WI38 (cell line): ENCODE data around the gene ADAMTS9.

Experiments used
- H3K4me3 ChIP-seq: 2 replicates; pipeline ENCODE4 v1.5.1; 2011; ENCODE audit warnings: low read depth, mild to moderate bottlenecking, control low read depth, low read length
- TF ChIP-seq, protein P1 (sequence below): IDR thresholded peaks from 2 replicates; pipeline ENCODE4 v1.5.1; 2012; ENCODE audit warnings: low read depth, mild to moderate bottlenecking, control low read depth, low read length

Gene ADAMTS9

GRCh38 chr3:64685331-64685799, 2.4 kb downstream of the ADAMTS9 start:
- TF ChIP-seq, protein P1, sequence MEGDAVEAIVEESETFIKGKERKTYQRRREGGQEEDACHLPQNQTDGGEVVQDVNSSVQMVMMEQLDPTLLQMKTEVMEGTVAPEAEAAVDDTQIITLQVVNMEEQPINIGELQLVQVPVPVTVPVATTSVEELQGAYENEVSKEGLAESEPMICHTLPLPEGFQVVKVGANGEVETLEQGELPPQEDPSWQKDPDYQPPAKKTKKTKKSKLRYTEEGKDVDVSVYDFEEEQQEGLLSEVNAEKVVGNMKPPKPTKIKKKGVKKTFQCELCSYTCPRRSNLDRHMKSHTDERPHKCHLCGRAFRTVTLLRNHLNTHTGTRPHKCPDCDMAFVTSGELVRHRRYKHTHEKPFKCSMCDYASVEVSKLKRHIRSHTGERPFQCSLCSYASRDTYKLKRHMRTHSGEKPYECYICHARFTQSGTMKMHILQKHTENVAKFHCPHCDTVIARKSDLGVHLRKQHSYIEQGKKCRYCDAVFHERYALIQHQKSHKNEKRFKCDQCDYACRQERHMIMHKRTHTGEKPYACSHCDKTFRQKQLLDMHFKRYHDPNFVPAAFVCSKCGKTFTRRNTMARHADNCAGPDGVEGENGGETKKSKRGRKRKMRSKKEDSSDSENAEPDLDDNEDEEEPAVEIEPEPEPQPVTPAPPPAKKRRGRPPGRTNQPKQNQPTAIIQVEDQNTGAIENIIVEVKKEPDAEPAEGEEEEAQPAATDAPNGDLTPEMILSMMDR = no peak
- H3K4me3 ChIP-seq = peak overlapping the region; percentile 44

GRCh38 chr3:64684715-64685261, 3.0 kb downstream of the ADAMTS9 start:
- TF ChIP-seq, protein P1 = no peak
- H3K4me3 ChIP-seq = peak overlapping the region; percentile 44; the same call in 1 of the 2 replicates

DNA sequence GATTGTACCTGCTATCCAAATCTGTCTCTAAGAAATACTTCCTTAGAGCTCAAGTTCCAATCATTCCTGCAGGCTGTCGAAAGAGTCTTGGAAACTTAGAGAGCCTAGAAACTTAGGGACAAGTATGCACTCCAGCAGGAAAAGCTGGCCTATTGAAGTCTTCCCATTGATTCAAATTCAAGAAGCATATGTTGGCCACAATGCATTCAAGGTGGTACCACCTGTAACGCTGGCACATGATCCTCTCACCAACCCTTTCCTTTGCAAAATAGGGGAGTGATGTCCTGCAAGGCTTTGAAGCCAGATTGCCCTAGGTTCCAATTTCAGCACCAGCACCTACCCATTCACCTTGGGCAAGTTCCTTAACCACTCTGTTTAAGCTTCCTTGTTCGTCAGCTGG, 6.0 kb downstream of the ADAMTS9 start:
- no peak overlapping the region for H3K4me3 ChIP-seq
- TF ChIP-seq, protein P1 = no peak

- no peak overlapping the region for H3K4me3 ChIP-seq
- TF ChIP-seq, protein P1 = no peak
Measured at GRCh38 chr3:64681015-64681414, 6.8 kb downstream of the ADAMTS9 start.

DNA sequence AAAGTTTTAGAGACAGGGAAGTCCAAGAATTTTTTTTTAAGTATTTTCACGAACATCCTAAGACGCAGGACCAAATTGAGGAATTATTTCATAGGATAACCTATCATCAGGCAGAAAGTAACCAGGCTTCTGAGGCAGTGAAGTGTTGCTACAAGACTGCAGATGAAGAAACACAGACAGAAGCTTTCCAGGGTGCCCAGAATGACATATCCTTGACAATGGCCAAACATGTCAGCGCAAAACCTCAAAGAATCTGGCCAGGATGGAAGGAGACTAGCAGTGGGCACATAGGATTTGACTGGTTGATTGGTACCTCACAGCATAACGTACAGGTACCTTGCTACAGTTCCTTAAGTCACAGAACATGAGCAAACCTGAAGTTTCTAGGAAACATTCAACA, 7.5 kb downstream of the ADAMTS9 start:
- TF ChIP-seq, protein P1 = no peak
- no peak overlapping the region for H3K4me3 ChIP-seq

DNA sequence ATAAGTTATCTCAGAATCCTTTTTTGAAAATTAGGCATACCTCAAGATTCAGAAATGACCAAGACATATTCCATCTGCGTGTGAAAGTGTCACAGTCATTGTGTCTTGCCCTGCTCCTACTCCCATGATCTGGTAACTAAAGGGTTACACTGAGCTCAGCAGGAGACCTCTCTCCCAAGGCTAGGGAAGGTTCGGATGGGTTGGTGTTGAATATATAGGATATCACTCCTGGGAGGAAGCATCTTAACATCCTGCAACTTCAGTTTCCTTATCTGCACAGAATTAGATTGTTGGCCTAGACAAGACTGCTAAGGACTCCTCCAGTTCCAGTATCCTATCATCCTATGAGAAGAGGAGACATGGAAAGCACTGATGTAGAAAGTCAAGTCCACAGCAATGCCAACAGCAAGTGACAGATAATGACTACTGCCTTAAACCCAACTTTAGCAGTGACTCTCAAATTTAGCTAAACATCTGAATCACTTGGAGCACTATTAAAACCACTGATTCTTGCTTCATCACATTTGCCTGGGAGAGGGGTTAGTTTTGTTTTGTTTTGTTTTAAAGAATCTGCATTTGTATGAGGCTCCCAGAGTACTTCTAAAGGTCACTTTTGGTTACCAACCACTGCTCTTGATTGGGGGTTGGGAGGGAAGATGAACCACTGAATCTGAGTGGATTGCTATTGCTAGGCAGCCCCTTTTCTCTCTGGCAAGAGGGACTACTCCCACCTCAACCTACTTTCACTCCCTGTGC, 9.7 kb downstream of the ADAMTS9 start:
- H3K4me3 ChIP-seq = no peak overlapping the region
- TF ChIP-seq, protein P1 = no peak

GRCh38 chr3:64676831-64677230, 11.0 kb downstream of the ADAMTS9 start:
- TF ChIP-seq, protein P1 = no peak

More at GRCh38 chr3:64676831-64677230, 11.0 kb downstream of the ADAMTS9 start:
- H3K4me3 ChIP-seq = no peak overlapping the region
